OCI-M1 (cell line): Measurements from ENCODE around the gene DPYD.

Experiments used
- DNase-seq: peaks from one replicate; lab custom pipeline; 2025; lab: John Stamatoyannopoulos, UW

Gene DPYD

DNA sequence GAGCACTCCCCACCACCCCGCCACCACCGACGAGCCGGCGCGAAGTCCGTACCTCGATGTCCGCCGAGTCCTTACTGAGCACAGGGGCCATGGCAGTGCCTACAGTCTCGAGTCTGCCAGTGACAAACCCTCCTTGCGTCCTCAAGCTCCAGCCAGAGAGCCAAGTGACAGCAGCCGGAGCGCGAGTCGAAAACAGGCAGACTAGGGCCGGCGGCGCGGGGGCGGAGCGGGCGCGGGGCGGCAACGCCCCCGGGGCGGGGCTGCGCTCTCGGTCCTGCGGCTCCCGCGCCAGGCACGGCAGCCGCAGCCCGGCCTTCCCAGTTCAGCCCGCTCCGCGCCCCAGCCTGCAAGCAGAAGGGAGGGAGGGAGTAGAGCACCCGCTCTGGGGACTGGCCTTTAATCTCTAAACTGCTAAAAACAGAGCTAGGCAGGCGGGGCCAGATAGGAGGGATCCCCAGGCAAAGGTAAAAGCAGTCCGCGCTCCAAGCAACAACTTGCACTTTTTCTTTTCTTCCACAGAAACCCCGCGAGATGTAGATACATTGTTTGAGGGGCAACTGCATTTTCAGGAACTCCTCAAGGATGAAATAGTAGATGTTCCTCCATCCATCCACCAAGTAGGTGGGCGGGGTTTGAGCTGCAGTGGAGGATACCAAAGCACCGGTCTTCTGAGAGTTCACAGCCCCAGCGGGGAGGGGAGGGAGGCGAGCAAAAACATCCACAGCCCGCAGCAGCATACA, at the start of gene DPYD:
Gene DPYD (minus strand): TSS at position 203 of the 740 bp plus-strand sequence. CDS start 112 bp downstream, at position 91.
- DNase-seq, result peak; percentile 95

- DNase-seq, result no peak
Measured at GRCh38 chr1:97960470-97960869, 39.6 kb upstream of the DPYD start.

DNA sequence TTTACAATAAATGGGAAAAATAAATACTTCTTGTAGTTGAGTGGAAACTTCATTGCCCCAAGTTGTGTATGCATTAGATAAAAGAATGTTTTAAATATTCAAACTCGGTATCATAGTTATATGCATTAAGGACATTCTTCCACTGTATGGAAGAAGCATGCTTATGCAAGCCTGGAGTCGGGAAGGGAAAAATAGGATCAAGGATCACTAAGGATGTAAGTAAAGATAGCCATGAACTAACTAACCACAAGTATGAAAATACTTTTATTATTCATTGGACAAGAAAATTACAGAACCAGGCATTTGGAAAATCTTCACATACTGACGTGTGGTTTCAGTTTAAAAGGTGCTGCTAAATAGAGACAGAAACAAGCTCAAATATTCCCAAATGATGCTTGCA, 26.9 kb upstream of the DPYD start:
- no peak for DNase-seq

- peak; percentile 11 for DNase-seq
Measured at GRCh38 chr1:97943354-97943753, 22.5 kb upstream of the DPYD start.

GRCh38 chr1:97942161-97943123, 21.6 kb upstream of the DPYD start:
- no peak for DNase-seq

GRCh38 chr1:97938285-97938642, 17.4 kb upstream of the DPYD start:
- peak; percentile 18 for DNase-seq

- no peak for DNase-seq
Measured at GRCh38 chr1:97936976-97937375, 16.1 kb upstream of the DPYD start.

GRCh38 chr1:97934491-97934890, 13.7 kb upstream of the DPYD start:
- DNase-seq, result no peak

- no peak for DNase-seq
Measured at GRCh38 chr1:97929874-97930851, 9.3 kb upstream of the DPYD start.

DNA sequence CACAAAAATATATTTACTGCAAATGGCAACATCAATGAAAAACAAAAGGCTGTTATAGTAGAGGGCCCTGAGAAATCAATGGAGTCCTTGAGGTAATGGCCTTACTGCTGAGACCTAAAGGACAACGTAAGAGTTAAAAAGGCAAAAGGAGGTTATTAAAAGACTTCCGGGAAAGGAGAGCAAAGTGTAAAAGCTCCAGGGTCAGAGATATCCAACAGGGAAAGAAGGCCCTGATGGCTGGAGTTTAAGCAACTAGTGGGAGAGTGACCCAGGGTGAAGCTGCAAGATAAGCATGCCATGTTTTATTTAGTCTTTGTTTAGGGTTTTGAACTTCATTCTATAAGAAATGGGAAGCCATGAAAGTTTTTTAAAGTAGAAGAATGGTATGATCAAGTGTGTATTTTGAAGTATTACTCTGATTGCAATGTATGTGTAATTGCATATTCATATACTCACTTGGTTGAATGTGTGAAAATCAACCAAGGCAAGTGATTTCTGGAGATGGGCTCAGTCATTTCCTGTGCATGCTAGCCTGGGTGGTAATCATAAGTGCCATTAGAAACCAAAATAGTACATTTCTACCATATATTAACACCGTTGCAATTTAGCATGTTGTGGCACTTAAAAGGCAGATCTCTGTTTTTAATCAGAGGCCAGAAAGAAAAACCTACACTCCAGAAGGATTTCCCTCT, 5.3 kb upstream of the DPYD start:
- DNase-seq, result no peak

- DNase-seq, result no peak
Measured at GRCh38 chr1:97925151-97925550, 4.3 kb upstream of the DPYD start.

DNA sequence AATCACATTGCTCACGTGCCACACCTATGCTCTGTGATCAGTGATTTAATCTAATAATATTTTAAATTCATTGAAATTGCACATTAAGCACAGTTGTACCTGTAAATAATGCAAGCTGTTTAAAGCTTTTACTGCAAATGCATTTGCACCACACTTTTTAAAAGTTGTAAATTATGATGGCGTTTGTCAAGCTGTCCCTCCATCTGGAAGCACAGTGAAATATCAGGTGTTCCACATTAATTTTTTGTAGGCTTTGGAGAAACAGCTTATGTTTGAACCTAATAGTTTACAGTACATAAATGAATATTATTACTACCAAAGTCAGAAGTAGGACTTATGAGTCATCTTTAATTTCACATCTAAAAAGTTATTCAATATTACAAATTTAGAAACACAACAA, 3.0 kb upstream of the DPYD start:
- DNase-seq, result no peak

- peak; percentile 64 for DNase-seq
Measured at GRCh38 chr1:97920276-97920831, 480 bp downstream of the DPYD start.

DNA sequence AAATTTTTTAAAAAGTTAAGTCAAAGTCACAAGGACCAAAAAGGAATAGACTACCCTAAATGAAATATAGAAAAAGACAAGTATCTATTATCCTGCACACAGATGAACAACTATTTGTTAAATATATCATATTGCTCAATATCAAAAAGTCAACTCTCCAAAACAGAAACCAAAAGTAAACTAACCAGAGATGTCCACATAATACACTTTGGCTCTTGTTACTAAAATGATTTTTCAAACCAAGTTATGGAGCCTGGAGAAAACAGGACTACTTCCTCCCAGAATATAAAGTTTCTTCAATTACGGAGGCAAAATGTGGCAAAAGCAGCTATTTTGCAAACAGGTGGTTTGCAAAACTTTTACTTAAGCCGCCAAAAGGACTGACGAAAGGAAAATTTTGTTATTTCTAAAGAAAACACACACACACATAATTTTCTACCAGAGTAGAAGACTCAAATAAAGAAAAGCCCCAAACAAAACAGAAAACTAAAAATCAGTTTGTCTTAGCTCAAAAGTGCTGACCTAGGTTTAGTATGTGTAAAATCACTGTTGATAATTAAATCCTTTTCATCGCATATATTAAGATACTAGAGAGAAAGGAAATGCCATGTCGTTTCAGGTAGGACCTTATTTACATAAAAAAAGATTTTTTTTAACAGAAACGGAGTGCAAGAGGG, 1.1 kb downstream of the DPYD start:
- peak; percentile 69 for DNase-seq

DNA sequence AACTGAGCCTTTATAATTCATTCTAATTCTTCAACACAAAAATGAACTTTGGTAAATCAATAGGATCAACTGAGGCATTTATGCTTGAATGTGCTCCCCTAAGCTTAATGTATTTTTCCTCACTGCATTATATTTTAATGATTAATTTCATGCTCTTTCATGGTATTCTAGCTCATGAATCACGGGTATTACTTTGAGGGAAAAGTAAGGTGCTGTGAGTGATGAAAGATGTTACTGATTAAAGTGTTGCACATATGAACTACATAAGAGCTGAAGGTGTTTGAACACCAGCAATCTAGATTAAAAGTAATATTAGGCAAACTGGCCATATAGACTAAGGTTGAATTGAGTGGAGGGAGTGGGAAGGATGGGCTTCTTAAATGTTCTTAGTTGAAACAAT, 1.9 kb downstream of the DPYD start:
- DNase-seq, result no peak

DNA sequence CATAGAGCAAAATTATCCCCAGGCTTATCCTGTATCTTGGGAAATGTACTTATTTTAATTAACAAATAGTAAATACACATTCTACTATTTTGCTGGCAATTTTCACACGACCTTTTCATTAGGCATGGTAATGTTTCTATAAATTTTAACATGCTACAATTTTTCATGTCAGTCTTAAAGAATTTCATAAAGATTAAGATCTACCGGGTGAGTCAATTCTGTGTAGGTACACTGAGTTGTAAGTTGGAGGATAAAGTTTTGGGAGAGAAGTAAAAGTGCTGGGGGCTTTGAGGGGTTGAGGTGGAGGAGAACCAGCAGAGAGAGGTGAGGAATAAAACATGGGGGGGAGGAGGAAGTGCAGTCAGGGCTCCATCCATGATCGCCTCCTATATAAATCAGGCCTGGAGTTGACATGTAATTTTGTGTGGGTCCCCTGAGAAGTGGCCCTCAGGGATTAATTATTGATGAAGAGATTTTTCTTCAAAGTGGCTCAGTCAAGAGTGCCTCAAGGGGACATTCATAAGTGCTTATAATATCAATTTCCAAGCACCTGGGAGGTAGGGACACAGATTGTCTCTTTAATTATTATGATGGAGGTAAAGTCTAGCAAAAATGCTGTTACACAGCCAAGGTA, 7.2 kb downstream of the DPYD start:
- no peak for DNase-seq

- DNase-seq, result no peak
Measured at GRCh38 chr1:97911266-97912215, 9.3 kb downstream of the DPYD start.

- DNase-seq, result no peak
Measured at GRCh38 chr1:97909266-97909665, 11.6 kb downstream of the DPYD start.

GRCh38 chr1:97907886-97908285, 12.9 kb downstream of the DPYD start:
- DNase-seq, result no peak
